WTC11 (cell line): ENCODE results near the gene ELMO1. TPM values are rescaled to one million over a fixed set of nuclear protein-coding genes. Genes with fewer than 3 reads are reported as not detected.

Source experiments
- ATAC-seq: fragments of 200-7000 bp; cut with Tn5 transposase; 2 replicates; pipeline ENCODE4 v1.10.0; 2021; ENCODE audit warnings: mild to moderate bottlenecking, moderate library complexity
- CTCF ChIA-PET: fragments of 300-600 bp; sonication (Branson Sonifier 250); formaldehyde crosslinking; loops from one replicate; lab custom pipeline; 2021; ENCODE audit warnings: antibody characterized with exemption; lab: Charles Lee
- POLR2A ChIA-PET: fragments of 350-600 bp; sonication (Branson Sonifier 250); formaldehyde crosslinking; loops from one replicate; lab custom pipeline; 2021; ENCODE audit warnings: antibody characterized with exemption; lab: Charles Lee
- DNase-seq: peaks from one replicate; pipeline ENCODE4 v3.0.0; 2021; ENCODE audit warnings: low spot score
- H3K27ac Mint-ChIP-seq: 2 replicates; pipeline ENCODE4 v1.8.0; 2021; ENCODE audit warnings: mixed read lengths
- H3K27me3 Mint-ChIP-seq: 2 replicates; pipeline ENCODE4 v1.8.0; 2021; ENCODE audit warnings: low read depth, mild to moderate bottlenecking, moderate library complexity, mixed read lengths
- H3K36me3 Mint-ChIP-seq: 2 replicates; pipeline ENCODE4 v1.8.0; 2021; ENCODE audit warnings: mixed read lengths
- H3K4me1 Mint-ChIP-seq: 2 replicates; pipeline ENCODE4 v1.8.0; 2022; ENCODE audit warnings: mixed read lengths
- H3K4me3 Mint-ChIP-seq: 2 replicates; pipeline ENCODE4 v1.8.0; 2021; ENCODE audit warnings: mild to moderate bottlenecking, moderate library complexity, mixed read lengths
- H3K9me3 Mint-ChIP-seq: 2 replicates; pipeline ENCODE4 v1.8.0; 2021; ENCODE audit warnings: mixed read lengths
- AFF4 ChIP-seq: sonication (generic); formaldehyde crosslinking; IDR thresholded peaks from 2 replicates; pipeline ENCODE4 v1.8.1; 2023; ENCODE audit warnings: mild to moderate bottlenecking, missing genetic modification reagents, borderline replicate concordance
- ATF2 ChIP-seq: sonication (generic); formaldehyde crosslinking; IDR thresholded peaks from 2 replicates; pipeline ENCODE4 v1.8.1; 2022; ENCODE audit warnings: low read depth, missing genetic modification reagents, borderline replicate concordance
- E2F1 ChIP-seq: sonication (generic); formaldehyde crosslinking; IDR thresholded peaks from 2 replicates; pipeline ENCODE4 v1.8.0; 2022; ENCODE audit warnings: mild to moderate bottlenecking, missing genetic modification reagents
- GRHL2 ChIP-seq: fragments of 250-450 bp; sonication (Bioruptor Pico); IDR thresholded peaks from 2 replicates; pipeline ENCODE4 v1.8.0; 2022; ENCODE audit warnings: mild to moderate bottlenecking, moderate library complexity; ENCODE audit not compliant: insufficient replicate concordance, severe bottlenecking
- IRF2 ChIP-seq: sonication (generic); formaldehyde crosslinking; IDR thresholded peaks from 2 replicates; pipeline ENCODE4 v1.8.0; 2022; ENCODE audit warnings: low read depth, missing genetic modification reagents, borderline replicate concordance
- JUN ChIP-seq: sonication (generic); formaldehyde crosslinking; IDR thresholded peaks from 2 replicates; pipeline ENCODE4 v1.8.0; 2023; ENCODE audit warnings: mild to moderate bottlenecking, missing genetic modification reagents
- KAT7 ChIP-seq: sonication (generic); formaldehyde crosslinking; IDR thresholded peaks from 2 replicates; pipeline ENCODE4 v1.8.1; 2023; ENCODE audit warnings: missing genetic modification reagents, mild to moderate bottlenecking, borderline replicate concordance
- MAX ChIP-seq: sonication (generic); formaldehyde crosslinking; IDR thresholded peaks from 2 replicates; pipeline ENCODE4 v1.8.0; 2022; ENCODE audit warnings: mild to moderate bottlenecking, missing genetic modification reagents
- MYBL2 ChIP-seq: sonication (generic); formaldehyde crosslinking; IDR thresholded peaks from 2 replicates; pipeline ENCODE4 v1.8.1; 2023; ENCODE audit warnings: mild to moderate bottlenecking, moderate library complexity, missing genetic modification reagents
- NFATC4 ChIP-seq: fragments of 250-450 bp; sonication (Bioruptor Pico); IDR thresholded peaks from 2 replicates; pipeline ENCODE4 v1.9.0; 2021; ENCODE audit warnings: mild to moderate bottlenecking
- NR3C1 ChIP-seq: sonication (generic); formaldehyde crosslinking; conservative IDR thresholded peaks from 2 replicates; pipeline ENCODE4 v1.8.1; 2023; ENCODE audit warnings: low read depth, mild to moderate bottlenecking, missing genetic modification reagents
- USF1 ChIP-seq: sonication (generic); formaldehyde crosslinking; IDR thresholded peaks from 2 replicates; pipeline ENCODE4 v1.8.0; 2022; ENCODE audit warnings: mild to moderate bottlenecking, missing genetic modification reagents
- ZBTB43 ChIP-seq: sonication (generic); formaldehyde crosslinking; IDR thresholded peaks from 2 replicates; pipeline ENCODE4 v1.8.1; 2023; ENCODE audit warnings: mild to moderate bottlenecking, missing genetic modification reagents
- ZNF121 ChIP-seq: sonication (generic); formaldehyde crosslinking; IDR thresholded peaks from 2 replicates; pipeline ENCODE4 v1.8.0; 2023; ENCODE audit warnings: missing genetic modification reagents
- ZNF317 ChIP-seq: sonication (generic); formaldehyde crosslinking; IDR thresholded peaks from 2 replicates; pipeline ENCODE4 v1.8.1; 2023; ENCODE audit warnings: low read depth, mild to moderate bottlenecking, moderate library complexity, missing genetic modification reagents, borderline replicate concordance
- ZNF416 ChIP-seq: fragments of 250-450 bp; sonication (Bioruptor Pico); IDR thresholded peaks from 2 replicates; pipeline ENCODE4 v1.9.0; 2021; ENCODE audit warnings: mild to moderate bottlenecking, inconsistent platforms
- ZNF512 ChIP-seq: sonication (generic); formaldehyde crosslinking; IDR thresholded peaks from 2 replicates; pipeline ENCODE4 v1.8.1; 2022; ENCODE audit warnings: missing genetic modification reagents, borderline replicate concordance
- ZNF671 ChIP-seq: fragments of 250-450 bp; sonication (Bioruptor Pico); IDR thresholded peaks from 2 replicates; pipeline ENCODE4 v1.8.0; 2021; ENCODE audit warnings: mild to moderate bottlenecking
- ZSCAN18 ChIP-seq: fragments of 250-450 bp; sonication (Bioruptor Pico); IDR thresholded peaks from 2 replicates; pipeline ENCODE4 v2.1.2; 2022; ENCODE audit warnings: mild to moderate bottlenecking, moderate library complexity
- total RNA-seq: library from RNA; stranded (reverse); gene quantifications from 3 replicates; pipeline ENCODE4 v1.2.3, GENCODE V29; 2021

ELMO1 gene
- total RNA-seq, 1 experiment from 2014 or later: 19.4 TPM

GRCh38 chr7:37427276-37427940 is 21.3 kb downstream of the ELMO1 start:
- ChIA-PET POLR2A (no interaction called here), CTCF (no interaction called here)
- TF ChIP-seq AFF4 (CRISPR knock-in tag) (no peak), NFATC4 (CRISPR knock-in tag) (no peak), MYBL2 (CRISPR knock-in tag) (no peak), USF1 (no peak), E2F1 (CRISPR knock-in tag) (no peak), MAX (no peak), JUN (no peak), ZNF317 (CRISPR knock-in tag) (no peak), KAT7 (CRISPR knock-in tag) (no peak), ZNF121 (CRISPR knock-in tag) (no peak), ZNF671 (CRISPR knock-in tag) (no peak), ATF2 (CRISPR knock-in tag) (no peak), ZNF512 (CRISPR knock-in tag) (no peak), IRF2 (no peak), GRHL2 (CRISPR knock-in tag) (no peak)
- TF ChIP-seq, all 79 proteins: peak for 0

GRCh38 chr7:37425498-37425897 is 23.2 kb downstream of the ELMO1 start:
- no peak for ATAC-seq
- no peak overlapping the region for H3K27ac Mint-ChIP-seq
- TF ChIP-seq ZNF416 (no peak), ZNF671 (CRISPR knock-in tag) (no peak), ZBTB43 (CRISPR knock-in tag) (no peak), ZSCAN18 (no peak), NR3C1 (CRISPR knock-in tag) (no peak)

More at GRCh38 chr7:37427276-37427940, 21.3 kb downstream of the ELMO1 start:
- no peak for ATAC-seq
- H3K36me3 Mint-ChIP-seq: no peaks in the 10 kb centered on the region
- no peaks in the 10 kb centered on the region for H3K9me3 Mint-ChIP-seq
- H3K27ac Mint-ChIP-seq: no peak overlapping the region
- no peaks in the 10 kb centered on the region for H3K4me1 Mint-ChIP-seq
- no peaks in the 10 kb centered on the region for H3K27me3 Mint-ChIP-seq
- H3K4me3 Mint-ChIP-seq: no peak overlapping the region
- no peak for DNase-seq

More at GRCh38 chr7:37425498-37425897, 23.2 kb downstream of the ELMO1 start:
- DNase-seq: no peak
- Mint-ChIP-seq H3K4me3 (no peak overlapping the region), H3K36me3 (no peaks in the 10 kb centered on the region), H3K27me3 (no peaks in the 10 kb centered on the region), H3K9me3 (no peaks in the 10 kb centered on the region), H3K4me1 (no peaks in the 10 kb centered on the region)
- ChIA-PET CTCF (no interaction called here), POLR2A (interaction anchor here (0.7 kb wide), 1 partner anchor 36 kb away, joined by 5 read pairs; no protein-coding TSS in a partner anchor)
